SU-DHL-6 (cell line): ENCODE results near the gene MADD.

Experiments used
- CTCF ChIP-seq: fragments of 200-600 bp; sonication (generic); IDR thresholded peaks from one replicate; pipeline ENCODE4 v1.5.1; 2017; ENCODE audit warnings: antibody characterized with exemption, mild to moderate bottlenecking, low read length, moderate library complexity; ENCODE audit not compliant: insufficient read depth, poor library complexity, severe bottlenecking
- EZH2phosphoT487 ChIP-seq: fragments of 200-600 bp; sonication (generic), shearing (Covaris generic); conservative IDR thresholded peaks from 2 replicates; pipeline ENCODE4 v1.6.1; 2018; ENCODE audit warnings: mild to moderate bottlenecking, antibody characterized with exemption, low read length, moderate library complexity, mixed read lengths

GRCh38 chr11:47360341-47360740 is 90.4 kb downstream of the MADD start:
- TF ChIP-seq CTCF, result no peak
- TF ChIP-seq EZH2phosphoT487, result no peak
